Fibroblast of upper back skin (primary cell): ENCODE results near the gene ANK2.
A peak's percentile ranks its signal among the peaks of the same experiment; 100 is the strongest.
"Not testable (repeated sequence)": the region's sequence is repeated elsewhere in the genome, so short reads cannot be mapped to it uniquely, and the experiment has no call there.

ENCODE experiments used
- DNase-seq: peaks from one replicate; pipeline ENCODE4 v3.0.0-alpha.2; 2013

Gene ANK2

DNA sequence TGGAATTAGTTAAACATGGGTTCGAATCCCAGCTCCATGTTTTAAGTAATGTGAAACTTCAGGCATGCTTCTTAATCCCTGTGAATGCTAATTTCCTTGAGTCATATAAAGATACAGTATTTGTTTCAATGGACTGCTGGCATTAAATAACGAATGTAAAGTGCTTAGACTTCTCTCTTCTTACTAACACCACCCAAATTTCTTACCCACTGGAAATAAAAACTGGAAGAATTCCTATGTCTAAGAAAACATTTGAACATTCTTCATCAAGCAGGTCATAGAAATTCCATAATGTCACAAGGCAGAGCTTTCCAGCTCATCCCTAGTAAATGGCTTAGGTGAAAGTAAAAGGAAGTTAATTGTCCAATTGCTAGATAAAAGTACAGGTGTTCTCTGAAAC, 172.5 kb downstream of the ANK2 start:
- DNase-seq, result peak; percentile 45

DNA sequence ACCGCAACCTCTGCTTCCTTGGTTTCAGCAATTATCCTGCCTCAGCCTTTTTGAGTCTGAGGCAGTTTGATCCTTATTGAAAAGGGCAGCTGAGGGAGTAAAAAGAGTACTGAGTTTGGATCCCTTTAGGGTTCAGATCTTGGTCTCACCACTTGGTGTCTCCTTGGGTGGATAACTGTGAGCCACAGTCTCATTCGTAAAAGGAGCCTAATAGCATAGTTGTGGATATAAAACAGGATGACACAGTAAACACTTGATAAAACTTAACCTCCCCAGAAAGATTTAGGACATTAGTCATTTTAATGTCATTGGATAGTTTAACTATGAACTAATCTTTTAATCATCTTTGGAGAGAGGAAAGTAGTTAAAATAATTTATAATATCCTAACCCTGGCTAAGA, 173.0 kb downstream of the ANK2 start:
- DNase-seq, result peak; percentile 20

- peak; percentile 10 for DNase-seq
Measured at GRCh38 chr4:113223001-113223400, 173.5 kb downstream of the ANK2 start.

GRCh38 chr4:113232194-113232593, 182.7 kb downstream of the ANK2 start:
- DNase-seq, result peak; percentile 62

- DNase-seq, result no peak
Measured at GRCh38 chr4:113236916-113237315, 187.5 kb downstream of the ANK2 start.

- no peak for DNase-seq
Measured at GRCh38 chr4:113243312-113243711, 193.9 kb downstream of the ANK2 start.

- DNase-seq, result not testable (repeated sequence)
Measured at GRCh38 chr4:113244747-113245146, 195.3 kb downstream of the ANK2 start.

DNA sequence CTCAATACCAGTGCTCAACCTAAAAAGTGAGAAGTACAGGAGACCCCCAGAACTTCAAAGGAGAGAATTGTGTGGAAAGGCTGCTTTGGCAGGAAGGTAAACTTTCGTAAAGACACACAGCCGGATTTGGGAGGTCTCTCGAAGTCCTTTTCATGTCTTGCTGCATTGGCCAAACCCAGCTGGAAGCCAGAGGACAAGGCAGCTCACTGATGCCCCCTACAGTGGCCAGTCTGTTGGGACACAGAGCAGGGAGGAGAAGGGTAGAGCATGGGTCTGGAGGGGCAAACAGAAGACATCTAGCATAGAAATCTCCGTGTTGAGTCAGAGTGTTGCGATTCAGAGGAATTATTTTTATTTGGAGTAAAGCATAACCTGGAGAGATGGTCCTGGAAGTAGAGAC, 198.9 kb downstream of the ANK2 start:
- DNase-seq, result no peak

- no peak for DNase-seq
Measured at GRCh38 chr4:113255628-113256027, 206.2 kb downstream of the ANK2 start.

- DNase-seq, result peak; percentile 78
Measured at GRCh38 chr4:113256946-113257345, 207.5 kb downstream of the ANK2 start.

DNA sequence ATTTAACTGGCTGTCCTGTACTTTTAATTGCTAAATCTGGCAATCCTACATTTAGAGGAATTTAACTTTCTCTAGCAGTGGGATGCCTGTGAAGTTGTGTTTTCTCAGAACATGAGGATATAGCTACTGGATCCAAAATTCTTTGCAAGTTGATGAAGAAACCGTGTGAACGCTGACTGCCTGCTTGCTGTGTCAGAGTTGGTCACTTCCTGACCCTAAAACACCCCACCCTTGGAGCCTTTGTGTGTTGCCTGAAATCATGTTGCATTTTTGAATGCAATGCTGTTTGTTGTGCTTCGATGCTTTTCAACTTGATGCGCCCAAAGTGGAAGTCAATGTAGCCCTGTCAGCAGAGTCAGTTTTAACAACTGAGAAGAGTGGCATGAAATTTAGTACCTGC, 211.2 kb downstream of the ANK2 start:
- no peak for DNase-seq

DNA sequence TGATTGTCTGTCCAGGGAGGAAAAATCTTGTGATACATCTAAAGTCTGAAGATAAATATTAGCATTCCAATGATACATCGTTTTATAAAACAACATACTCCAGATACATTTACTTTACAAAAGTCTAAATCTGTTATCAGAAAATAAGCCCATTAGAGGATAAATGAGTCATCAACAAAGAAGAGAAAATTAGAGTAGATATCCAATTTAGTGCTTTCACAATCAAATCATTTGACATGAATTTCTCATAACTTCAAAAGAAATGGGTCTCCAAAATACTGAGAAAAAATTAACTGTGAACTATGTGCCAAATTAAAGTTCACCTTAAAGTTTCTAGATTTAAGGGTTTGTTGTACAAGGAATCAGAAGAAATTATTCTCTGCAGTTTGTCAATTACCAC, 213.8 kb downstream of the ANK2 start:
- no peak for DNase-seq

DNA sequence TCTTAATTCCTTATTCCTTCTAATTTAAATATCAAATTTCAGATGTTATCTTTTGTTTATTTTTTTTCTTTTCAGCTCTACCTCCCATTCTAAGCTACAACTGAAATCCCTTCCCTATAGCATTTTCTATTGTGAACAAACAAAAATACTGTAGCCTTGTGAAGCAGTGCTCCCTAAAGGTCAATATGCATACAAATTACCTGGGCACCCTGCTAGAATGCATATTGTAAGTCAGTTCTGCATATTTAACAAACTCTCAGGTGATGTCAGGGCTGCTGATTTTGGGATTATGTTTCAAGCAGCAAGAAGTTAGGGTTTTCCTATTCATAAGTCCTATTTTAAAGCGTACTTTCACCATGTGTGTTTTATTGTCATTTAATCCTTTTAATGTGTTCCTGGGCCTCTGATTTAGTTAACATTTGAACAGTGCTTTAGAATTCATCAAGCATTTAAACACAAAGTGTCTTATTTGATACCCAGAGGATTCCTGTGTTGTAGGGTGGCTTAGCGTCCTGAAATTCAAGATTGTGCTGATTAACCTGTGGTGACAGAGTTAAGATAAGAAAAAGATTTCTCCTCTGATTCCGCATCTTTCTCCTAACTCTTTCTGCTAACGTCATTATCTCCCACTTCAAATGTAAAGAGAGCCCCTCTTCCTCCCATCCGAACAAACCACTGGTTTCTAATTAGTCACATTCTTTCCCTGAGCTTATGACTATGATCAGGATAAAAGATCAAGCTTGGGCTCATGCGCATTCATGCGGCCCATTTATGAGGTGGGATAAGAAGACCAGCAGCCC, 221.3 kb downstream of the ANK2 start:
- no peak for DNase-seq

DNA sequence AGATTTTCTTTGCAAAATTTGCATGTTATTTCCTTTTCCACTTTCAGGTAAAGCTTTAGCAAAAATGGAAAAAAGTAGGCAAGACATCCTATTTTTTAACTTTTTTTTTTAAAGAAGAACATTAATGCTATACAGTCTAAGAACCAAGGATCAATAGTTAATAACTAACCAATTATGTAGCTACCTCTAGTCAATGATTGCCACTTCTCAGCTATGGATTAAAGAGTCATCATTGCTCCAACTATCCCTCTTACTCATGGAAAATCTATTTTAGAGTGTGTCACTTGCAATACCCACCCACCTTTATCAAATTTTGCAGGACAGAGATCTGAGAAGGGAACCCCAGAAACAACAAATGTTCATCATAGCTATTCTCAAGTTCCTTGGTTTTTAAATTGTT, 223.1 kb downstream of the ANK2 start:
- DNase-seq, result no peak

DNA sequence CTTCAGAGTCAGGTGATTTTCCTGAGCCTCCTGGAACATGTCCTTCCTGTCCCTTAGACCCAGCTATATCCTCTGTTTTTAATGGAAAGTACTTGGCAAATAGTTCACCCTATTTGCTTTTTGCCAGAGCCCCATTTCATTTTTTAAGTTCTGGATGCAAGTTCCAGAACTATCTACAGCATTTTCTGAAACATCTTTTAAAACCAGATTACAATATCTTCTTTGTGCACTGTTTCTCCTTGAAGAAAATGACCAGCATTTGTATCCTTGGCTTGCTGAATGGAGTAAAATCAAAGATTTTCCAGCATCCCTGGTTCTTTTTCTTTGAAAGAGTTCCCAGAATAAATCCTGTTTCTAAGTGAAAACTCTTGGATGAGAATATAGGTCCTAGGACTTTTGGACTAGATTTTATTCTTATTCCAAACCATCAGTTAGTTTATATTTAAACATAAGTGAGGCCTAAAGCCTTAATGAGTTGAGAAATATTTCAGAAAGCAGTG, 224.3 kb downstream of the ANK2 start:
- DNase-seq, result no peak

DNA sequence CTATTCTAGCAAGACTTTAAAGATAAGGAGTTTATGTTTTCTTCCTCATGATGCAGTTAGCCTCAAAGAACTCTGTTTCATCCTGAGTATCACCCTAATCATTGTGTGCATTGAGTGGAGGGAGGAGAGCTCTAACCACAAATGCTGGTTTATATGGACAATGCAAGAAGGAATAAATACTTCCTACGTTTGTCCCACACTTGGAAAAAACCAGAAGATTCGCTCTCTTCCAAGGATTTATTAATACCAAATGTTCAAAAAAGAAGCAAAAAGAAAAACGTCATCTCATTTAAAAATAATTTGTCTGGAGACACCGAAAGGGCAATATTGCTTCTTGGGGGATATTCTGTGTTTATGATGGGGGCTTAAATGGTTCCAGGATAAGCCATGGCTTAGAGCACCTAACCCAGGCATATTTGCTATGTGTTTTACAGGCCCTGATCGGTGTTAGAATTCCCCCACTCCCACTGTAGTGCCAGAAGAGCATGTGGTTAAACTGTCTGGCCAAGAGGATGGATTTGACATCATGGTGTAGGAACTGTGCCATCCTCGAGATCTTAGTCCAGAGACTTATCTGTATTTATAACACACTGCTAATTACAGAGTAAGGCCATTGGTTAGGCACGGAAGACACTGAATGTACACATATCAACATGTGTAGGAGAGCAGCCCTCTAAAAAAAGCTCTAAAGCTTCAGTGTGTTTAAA, 227.2 kb downstream of the ANK2 start:
- DNase-seq, result peak; percentile 58

- peak; percentile 82 for DNase-seq
Measured at GRCh38 chr4:113278324-113278934, 229.0 kb downstream of the ANK2 start.

GRCh38 chr4:113285501-113285900, 236.0 kb downstream of the ANK2 start:
- DNase-seq, result no peak

DNA sequence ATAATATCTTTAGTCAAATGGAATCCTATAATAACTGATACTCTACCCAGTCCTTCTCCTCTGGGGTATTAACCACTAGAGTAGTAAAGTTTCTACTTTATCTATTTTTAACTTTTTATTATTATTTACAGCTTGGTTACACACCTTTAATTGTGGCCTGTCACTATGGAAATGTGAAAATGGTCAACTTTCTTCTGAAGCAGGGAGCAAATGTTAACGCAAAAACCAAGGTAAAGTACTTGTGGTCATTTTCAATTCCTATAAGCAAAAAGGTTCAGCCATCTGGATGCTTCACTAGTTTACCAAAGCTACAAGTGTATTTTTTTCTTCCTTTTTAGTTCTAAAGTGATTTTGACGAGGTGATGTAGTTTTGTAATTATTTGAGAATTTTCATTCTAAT, 238.8 kb downstream of the ANK2 start:
- no peak for DNase-seq

- DNase-seq, result peak; percentile 75
Measured at GRCh38 chr4:113288696-113289095, 239.2 kb downstream of the ANK2 start.

DNA sequence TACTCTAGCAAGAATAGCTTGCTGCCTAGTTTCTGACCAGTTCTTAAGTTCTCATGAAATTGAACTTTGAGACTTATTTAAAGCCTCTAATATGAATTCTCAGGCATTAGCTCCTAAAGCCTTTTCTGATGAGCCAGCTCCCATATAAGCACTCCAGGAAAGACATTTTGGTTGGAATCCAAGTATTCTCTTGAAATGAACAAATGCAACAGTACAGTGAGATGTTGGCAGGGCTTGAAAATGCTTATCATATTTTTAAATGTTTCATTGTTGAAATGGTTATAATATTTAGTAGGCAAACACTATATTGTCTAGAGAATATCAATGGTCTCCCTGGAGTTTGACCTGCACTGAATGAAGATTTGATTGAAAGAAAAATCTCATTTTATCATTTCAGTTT, 240.3 kb downstream of the ANK2 start:
- peak; percentile 85 for DNase-seq

DNA sequence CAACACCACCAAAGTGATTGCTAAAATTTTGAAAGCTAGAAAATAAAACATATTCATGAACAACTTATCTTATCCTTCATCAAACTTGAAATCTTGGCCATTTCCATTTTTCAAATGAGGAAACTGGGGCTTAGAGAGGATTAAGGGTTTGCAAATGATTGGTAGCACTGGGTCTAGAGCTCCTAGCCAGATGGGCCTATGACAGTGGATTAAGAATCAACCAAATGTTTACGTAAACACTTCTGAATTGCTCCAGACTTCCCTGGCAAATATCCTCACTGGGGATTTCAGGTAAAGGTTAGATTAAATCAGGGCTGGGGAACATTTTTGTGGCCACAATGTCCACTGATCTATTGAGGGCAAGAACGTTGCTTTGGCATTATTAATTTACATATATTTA, 241.2 kb downstream of the ANK2 start:
- no peak for DNase-seq

DNA sequence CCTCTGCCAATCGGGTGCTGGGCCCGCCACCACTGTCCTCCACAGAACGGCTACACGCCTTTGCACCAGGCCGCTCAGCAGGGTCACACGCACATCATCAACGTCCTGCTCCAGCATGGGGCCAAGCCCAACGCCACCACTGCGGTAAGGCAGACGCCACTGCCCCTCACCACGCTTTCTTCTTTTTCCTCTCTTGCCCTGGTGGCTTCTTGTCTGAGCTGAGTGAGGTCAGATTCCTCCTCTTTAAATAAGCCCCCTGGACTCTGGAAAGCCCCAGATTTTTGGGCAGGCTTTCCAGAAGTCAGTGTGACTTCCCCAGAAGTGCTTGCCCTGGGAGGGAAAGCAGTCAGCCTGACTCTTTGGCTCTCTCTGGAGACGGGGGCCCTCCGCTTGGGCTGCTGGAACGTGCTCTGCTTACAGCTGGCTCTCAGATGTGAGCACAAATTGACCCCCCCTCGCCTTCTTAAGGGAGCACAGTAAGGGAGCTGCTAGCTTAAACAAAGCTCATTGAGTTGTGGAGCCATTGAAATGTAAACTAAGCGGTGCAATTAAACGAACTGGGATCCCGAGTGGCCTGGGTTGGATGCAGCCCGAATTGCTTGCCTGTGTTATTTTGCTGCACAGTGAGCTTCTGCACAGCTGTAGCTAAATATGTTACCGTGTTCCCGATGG, 243.1 kb downstream of the ANK2 start:
- peak; percentile 66 for DNase-seq
